LNCaP clone FGC (cell line): ENCODE results near the gene ADGRB2.

Experiments used
- DNase-seq: peaks from one replicate; pipeline ENCODE4 v3.0.0-alpha.2; 2011; ENCODE audit warnings: low read depth
- H3K4me3 ChIP-seq: 2 replicates; pipeline ENCODE4 v1.5.1; 2011; ENCODE audit warnings: mild to moderate bottlenecking, low read depth, low read length, control low read depth
- CTCF ChIP-seq: IDR thresholded peaks from 2 replicates; pipeline ENCODE4 v1.5.1; 2012; ENCODE audit warnings: mild to moderate bottlenecking; ENCODE audit not compliant: control insufficient read depth, insufficient read depth; ENCODE audit errors: extremely low read depth

The ADGRB2 gene

GRCh38 chr1:31776032-31776431, 11.9 kb upstream of the ADGRB2 start:
- no peak overlapping the region for H3K4me3 ChIP-seq
- DNase-seq, result no peak
- no peak for TF ChIP-seq CTCF

- no peak for TF ChIP-seq CTCF
- no peak overlapping the region for H3K4me3 ChIP-seq
- DNase-seq, result no peak
Observed at GRCh38 chr1:31775210-31775999, 11.3 kb upstream of the ADGRB2 start.

GRCh38 chr1:31774495-31774894, 10.4 kb upstream of the ADGRB2 start:
- no peak for DNase-seq
- no peak for TF ChIP-seq CTCF
- no peak overlapping the region for H3K4me3 ChIP-seq

- H3K4me3 ChIP-seq, result no peak overlapping the region
- DNase-seq, result no peak
- no peak for TF ChIP-seq CTCF
Observed at GRCh38 chr1:31773861-31774260, 9.7 kb upstream of the ADGRB2 start.

- H3K4me3 ChIP-seq, result no peak overlapping the region
- DNase-seq, result no peak
- no peak for TF ChIP-seq CTCF
Observed at GRCh38 chr1:31772669-31773248, 8.6 kb upstream of the ADGRB2 start.

GRCh38 chr1:31771891-31772668, 7.9 kb upstream of the ADGRB2 start:
- no peak for DNase-seq
- TF ChIP-seq CTCF, result no peak

More at GRCh38 chr1:31771891-31772668, 7.9 kb upstream of the ADGRB2 start:
- H3K4me3 ChIP-seq, result no peak overlapping the region
